GM12878 (cell line): ENCODE measurements around the gene TSR3. TPM values are rescaled to one million over a fixed set of nuclear protein-coding genes. Genes with fewer than 3 reads are reported as not detected.

Experiments used
- ATAC-seq: fragments of 200-7000 bp; cut with Tn5 transposase; 3 replicates; pipeline ENCODE4 v1.9.1; 2020; ENCODE audit warnings: mild to moderate bottlenecking, moderate library complexity
- BruUV-seq: library from RNA; stranded (reverse); fragments of 400-500 nt; replicated peaks from 2 replicates; lab custom pipeline; 2021; lab: Mats Ljungman, UMichigan
- CTCF ChIA-PET: fragments of 300-600 bp; sonication (Branson Sonifier 250); formaldehyde crosslinking; extraction: SDS; loops from one replicate; lab custom pipeline; 2021; ENCODE audit warnings: inconsistent platforms; lab: Yijun Ruan, JAX
- POLR2A ChIA-PET: fragments of 350-600 bp; formaldehyde crosslinking; extraction: SDS; loops from one replicate; lab custom pipeline; 2021; ENCODE audit warnings: inconsistent platforms; lab: Charles Lee
- RAD21 ChIA-PET: fragments of 300-600 bp; sonication (Branson Sonifier 250); formaldehyde crosslinking; loops from one replicate; lab custom pipeline; 2023; ENCODE audit warnings: antibody characterized with exemption; ENCODE audit not compliant: unreplicated experiment; lab: Charles Lee
- SMC1A ChIA-PET: fragments of 300-600 bp; sonication (Branson Sonifier 250); formaldehyde crosslinking; loops from one replicate; lab custom pipeline; 2023; ENCODE audit not compliant: unreplicated experiment, uncharacterized antibody; lab: Charles Lee
- DNase-seq: peaks from one replicate; pipeline ENCODE4 v3.0.0-alpha.2; 2011; ENCODE audit warnings: low read depth, low spot score
- FAIRE-seq: peaks from 3 replicates; lab custom pipeline; 2011; peaks lifted over from hg19 to GRCh38; lab: Jason Lieb, UNC
- H2AFZ ChIP-seq: 2 replicates; pipeline ENCODE4 v1.6.0; 2011; ENCODE audit warnings: low read depth, low read length, control low read depth; ENCODE audit not compliant: control insufficient read depth
- H3K27ac ChIP-seq: 2 replicates; pipeline ENCODE4 v1.5.1; 2011; ENCODE audit warnings: control low read depth; ENCODE audit not compliant: control insufficient read depth, insufficient read depth
- H3K27me3 ChIP-seq, 2 experiments: replicated peaks in 1 of 2; 2 replicates each; pipeline versions ENCODE4 v1.6.0 to v1.6.1; 2011; ENCODE audit warnings: low read length in 1 of 2; ENCODE audit not compliant: control insufficient read depth in 2 of 2, insufficient read depth in 2 of 2
- H3K36me3 ChIP-seq, 2 experiments: 2 replicates each; pipeline ENCODE4 v1.5.1; 2011; ENCODE audit warnings: low read length in 1 of 2; ENCODE audit not compliant: control insufficient read depth in 2 of 2, insufficient read depth in 2 of 2
- H3K4me1 ChIP-seq: 2 replicates; pipeline ENCODE4 v1.6.1; 2011; ENCODE audit warnings: mild to moderate bottlenecking, low read length, moderate library complexity, mixed read lengths; ENCODE audit not compliant: control insufficient read depth, insufficient read depth
- H3K4me2 ChIP-seq: 2 replicates; pipeline ENCODE4 v1.6.0; 2011; ENCODE audit warnings: control low read depth; ENCODE audit not compliant: control insufficient read depth, insufficient read depth
- H3K4me3 ChIP-seq: fragments of 200-600 bp; sonication (generic); 2 replicates; pipeline ENCODE4 v1.5.1; 2016
- H3K79me2 ChIP-seq: 2 replicates; pipeline ENCODE4 v1.6.0; 2011; ENCODE audit warnings: low read length; ENCODE audit not compliant: control insufficient read depth, insufficient read depth
- H3K9ac ChIP-seq: 2 replicates; pipeline ENCODE4 v1.8.0; 2011; ENCODE audit warnings: low read length, control low read depth, mixed read lengths; ENCODE audit not compliant: control insufficient read depth, insufficient read depth
- H3K9me3 ChIP-seq: replicated peaks from 3 replicates; pipeline ENCODE4 v1.5.1; 2011; ENCODE audit warnings: mild to moderate bottlenecking, low read length; ENCODE audit not compliant: control insufficient read depth, insufficient read depth
- H4K20me1 ChIP-seq: 2 replicates; pipeline ENCODE4 v1.6.0; 2011; ENCODE audit not compliant: control insufficient read depth, insufficient read depth
- BACH1 ChIP-seq: fragments of 450-650 bp; IDR thresholded peaks from 2 replicates; pipeline ENCODE4 v1.6.1; 2017; ENCODE audit warnings: mild to moderate bottlenecking, borderline replicate concordance
- BCL11A ChIP-seq: IDR thresholded peaks from 2 replicates; pipeline ENCODE4 v1.6.1; 2011; ENCODE audit warnings: low read depth, low read length
- CBX3 ChIP-seq: fragments of 200-600 bp; sonication (generic); IDR thresholded peaks from 2 replicates; pipeline ENCODE4 v1.6.1; 2016; ENCODE audit warnings: low read depth, borderline replicate concordance
- E4F1 ChIP-seq: fragments of 450-650 bp; IDR thresholded peaks from 2 replicates; pipeline ENCODE4 v1.6.1; 2018; ENCODE audit warnings: borderline replicate concordance, mild to moderate bottlenecking; ENCODE audit not compliant: partially characterized antibody
- ESRRA ChIP-seq: IDR thresholded peaks from 2 replicates; pipeline ENCODE4 v1.6.1; 2012; ENCODE audit warnings: mild to moderate bottlenecking, low read length, improper control_type of control experiment
- MAX ChIP-seq: IDR thresholded peaks from 2 replicates; pipeline ENCODE4 v1.6.1; 2012; ENCODE audit warnings: low read depth, low read length, improper control_type of control experiment
- MYB ChIP-seq: fragments of 150-350 bp; IDR thresholded peaks from 2 replicates; pipeline ENCODE4 v1.6.1; 2014; ENCODE audit warnings: mild to moderate bottlenecking, low read depth, low read length, borderline replicate concordance
- MYC ChIP-seq: IDR thresholded peaks from 2 replicates; pipeline ENCODE4 v1.6.1; 2011; ENCODE audit warnings: mild to moderate bottlenecking, low read length, moderate library complexity, inconsistent platforms; ENCODE audit not compliant: insufficient read depth, insufficient replicate concordance, insufficient read length, severe bottlenecking
- NFXL1 ChIP-seq: fragments of 450-650 bp; IDR thresholded peaks from 2 replicates; pipeline ENCODE4 v1.6.1; 2017; ENCODE audit warnings: antibody characterized with exemption, mild to moderate bottlenecking, borderline replicate concordance
- NR2C1 ChIP-seq: fragments of 450-650 bp; IDR thresholded peaks from 2 replicates; pipeline ENCODE4 v1.6.1; 2017; ENCODE audit warnings: antibody characterized with exemption, mild to moderate bottlenecking, moderate library complexity
- PAX5 ChIP-seq: IDR thresholded peaks from 2 replicates; pipeline ENCODE4 v1.6.1; 2011; ENCODE audit warnings: low read depth, low read length, borderline replicate concordance
- RFX5 ChIP-seq: IDR thresholded peaks from 2 replicates; pipeline ENCODE4 v1.6.1; 2011; ENCODE audit warnings: low read depth, low read length, improper control_type of control experiment
- SPI1 ChIP-seq: IDR thresholded peaks from 2 replicates; pipeline ENCODE4 v1.6.1; 2011; ENCODE audit warnings: low read depth, mild to moderate bottlenecking, low read length, moderate library complexity, borderline replicate concordance; ENCODE audit not compliant: insufficient read depth
- WRNIP1 ChIP-seq: IDR thresholded peaks from 2 replicates; pipeline ENCODE4 v1.6.1; 2011; ENCODE audit warnings: low read depth, low read length, improper control_type of control experiment, borderline replicate concordance
- ZNF24 ChIP-seq: fragments of 450-650 bp; IDR thresholded peaks from 2 replicates; pipeline ENCODE4 v1.6.1; 2017; ENCODE audit warnings: antibody characterized with exemption, mild to moderate bottlenecking
- ZNF384 ChIP-seq: IDR thresholded peaks from 2 replicates; pipeline ENCODE4 v1.6.1; 2012; ENCODE audit warnings: low read depth, mild to moderate bottlenecking, low read length, improper control_type of control experiment, borderline replicate concordance
- ZZZ3 ChIP-seq: IDR thresholded peaks from 2 replicates; pipeline ENCODE4 v1.6.1; 2011; ENCODE audit warnings: low read depth; ENCODE audit not compliant: control insufficient read depth, insufficient read length
- WGBS: methylation state at CpG from one replicate; pipeline ENCODE4 v1.1.6; 2016; ENCODE audit warnings: low lambda C conversion rate; ENCODE audit not compliant: insufficient replicate concordance, insufficient coverage; ENCODE audit errors: missing lambda C conversion rate; 5-methylcytosine and 5-hydroxymethylcytosine counted together
- in situ Hi-C: fragments of 300-500 bp; cut with MboI; formaldehyde crosslinking; loops from 9 replicates; pipeline ENCODE4 v1.14.3; 2018; ENCODE audit warnings: mixed read lengths
- intact Hi-C: fragments of 100-400 bp; cut with micrococcal nuclease; formaldehyde crosslinking; loops from one replicate; pipeline ENCODE4 v1.14.2; 2022; ENCODE audit not compliant: unreplicated experiment
- polyA plus RNA-seq, 11 experiments: library from polyadenylated mRNA; depleted of rRNA in 4 of 11; unstranded in 6 of 11; stranded (reverse) in 5 of 11; fragments of >200 nt; fragmentation: Nextera tagmentation in 4 of 11; fragmentation: Illumina TruSeq in 1 of 11; extraction: Ambion mirVana in 4 of 11; extraction: Trizol in 1 of 11; gene quantifications; 1 replicate in 1 of 11; 2 replicates in 10 of 11; pipeline versions ENCODE4 v1.2.1 to v1.2.3, GENCODE V29; 2011 to 2016; ENCODE audit warnings: inconsistent platforms in 2 of 11, missing spikeins in 2 of 11, low read depth in 1 of 11
- total RNA-seq, 4 experiments: library from RNA; depleted of rRNA in 3 of 4; stranded (reverse); fragments of >200 nt in 3 of 4; fragmentation: Illumina TruSeq in 1 of 4; extraction: Trizol in 1 of 4; gene quantifications; 2 replicates each; pipeline versions ENCODE4 v1.2.1 to v1.2.3, GENCODE V29; 2013 to 2021
- TF ChIP-seq, protein P1 (sequence below): fragments of 450-650 bp; IDR thresholded peaks from 2 replicates; pipeline ENCODE4 v1.6.1; 2016; ENCODE audit warnings: mild to moderate bottlenecking, moderate library complexity, borderline replicate concordance

Gene TSR3
- total and polyA plus RNA-seq, 10 of the 15 experiments (the other 5 are each of a cell fraction or from before 2014, with no cell fraction given): 3.4 to 108 (median 46.9) TPM

- Histone ChIP-seq H3K9ac (no peak overlapping the region), H3K27me3 (no peaks in the 10 kb centered on the region), H4K20me1 (no peaks in the 10 kb centered on the region), H2AFZ (no peak overlapping the region), H3K36me3 (no peaks in the 10 kb centered on the region; a peak in 2 of 4 replicates), H3K27ac (no peak overlapping the region), H3K4me1 (peaks cover 8% of the 10 kb centered on the region; the same call in 1 of the 2 replicates), H3K4me2 (no peak overlapping the region), H3K9me3 (no peaks in the 10 kb centered on the region), H3K4me3 (no peak overlapping the region), H3K79me2 (peaks cover 18% of the 10 kb centered on the region)
- ChIA-PET SMC1A (no interaction called here), POLR2A (no interaction called here), CTCF (no interaction called here), RAD21 (no interaction called here)
- no peak for DNase-seq
- 94% methylated on average over 24 of the region's 24 CpGs for WGBS
- FAIRE-seq: no peak
- in situ Hi-C loops: no loop called here
- ATAC-seq: no peak
- BruUV-seq: no TSS peak
- intact Hi-C loops: no loop called here
- TF ChIP-seq, protein P1, sequence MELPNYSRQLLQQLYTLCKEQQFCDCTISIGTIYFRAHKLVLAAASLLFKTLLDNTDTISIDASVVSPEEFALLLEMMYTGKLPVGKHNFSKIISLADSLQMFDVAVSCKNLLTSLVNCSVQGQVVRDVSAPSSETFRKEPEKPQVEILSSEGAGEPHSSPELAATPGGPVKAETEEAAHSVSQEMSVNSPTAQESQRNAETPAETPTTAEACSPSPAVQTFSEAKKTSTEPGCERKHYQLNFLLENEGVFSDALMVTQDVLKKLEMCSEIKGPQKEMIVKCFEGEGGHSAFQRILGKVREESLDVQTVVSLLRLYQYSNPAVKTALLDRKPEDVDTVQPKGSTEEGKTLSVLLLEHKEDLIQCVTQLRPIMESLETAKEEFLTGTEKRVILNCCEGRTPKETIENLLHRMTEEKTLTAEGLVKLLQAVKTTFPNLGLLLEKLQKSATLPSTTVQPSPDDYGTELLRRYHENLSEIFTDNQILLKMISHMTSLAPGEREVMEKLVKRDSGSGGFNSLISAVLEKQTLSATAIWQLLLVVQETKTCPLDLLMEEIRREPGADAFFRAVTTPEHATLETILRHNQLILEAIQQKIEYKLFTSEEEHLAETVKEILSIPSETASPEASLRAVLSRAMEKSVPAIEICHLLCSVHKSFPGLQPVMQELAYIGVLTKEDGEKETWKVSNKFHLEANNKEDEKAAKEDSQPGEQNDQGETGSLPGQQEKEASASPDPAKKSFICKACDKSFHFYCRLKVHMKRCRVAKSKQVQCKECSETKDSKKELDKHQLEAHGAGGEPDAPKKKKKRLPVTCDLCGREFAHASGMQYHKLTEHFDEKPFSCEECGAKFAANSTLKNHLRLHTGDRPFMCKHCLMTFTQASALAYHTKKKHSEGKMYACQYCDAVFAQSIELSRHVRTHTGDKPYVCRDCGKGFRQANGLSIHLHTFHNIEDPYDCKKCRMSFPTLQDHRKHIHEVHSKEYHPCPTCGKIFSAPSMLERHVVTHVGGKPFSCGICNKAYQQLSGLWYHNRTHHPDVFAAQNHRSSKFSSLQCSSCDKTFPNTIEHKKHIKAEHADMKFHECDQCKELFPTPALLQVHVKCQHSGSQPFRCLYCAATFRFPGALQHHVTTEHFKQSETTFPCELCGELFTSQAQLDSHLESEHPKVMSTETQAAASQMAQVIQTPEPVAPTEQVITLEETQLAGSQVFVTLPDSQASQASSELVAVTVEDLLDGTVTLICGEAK: no peak
- no peak for TF ChIP-seq MYC
- no peak for TF ChIP-seq SPI1
- TF ChIP-seq NR2C1: no peak
- no peak for TF ChIP-seq RFX5
- TF ChIP-seq BCL11A: no peak
- TF ChIP-seq ZNF24: no peak
- no peak for TF ChIP-seq CBX3
- no peak for TF ChIP-seq ESRRA
- no peak for TF ChIP-seq PAX5
- no peak for TF ChIP-seq BACH1
- no peak for TF ChIP-seq ZZZ3
- no peak for TF ChIP-seq MAX
- TF ChIP-seq E4F1: no peak
- TF ChIP-seq ZNF384: no peak
- no peak for TF ChIP-seq WRNIP1
- TF ChIP-seq NFXL1: no peak
- TF ChIP-seq MYB: no peak
Measured at GRCh38 chr16:1375298-1375640, 23.6 kb upstream of the TSR3 start.
